ENCODE measurements around the gene LIPN. TPM values are rescaled to one million over a fixed set of nuclear protein-coding genes. Genes with fewer than 3 reads are reported as not detected.

The LIPN gene, protein sequence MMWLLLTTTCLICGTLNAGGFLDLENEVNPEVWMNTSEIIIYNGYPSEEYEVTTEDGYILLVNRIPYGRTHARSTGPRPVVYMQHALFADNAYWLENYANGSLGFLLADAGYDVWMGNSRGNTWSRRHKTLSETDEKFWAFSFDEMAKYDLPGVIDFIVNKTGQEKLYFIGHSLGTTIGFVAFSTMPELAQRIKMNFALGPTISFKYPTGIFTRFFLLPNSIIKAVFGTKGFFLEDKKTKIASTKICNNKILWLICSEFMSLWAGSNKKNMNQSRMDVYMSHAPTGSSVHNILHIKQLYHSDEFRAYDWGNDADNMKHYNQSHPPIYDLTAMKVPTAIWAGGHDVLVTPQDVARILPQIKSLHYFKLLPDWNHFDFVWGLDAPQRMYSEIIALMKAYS
- under 1 TPM in 3 of 9 donors, not detected in 6; 0.11 to 0.46 (median 0.41) TPM for total RNA-seq
- polyA plus RNA-seq = not detected
- long read RNA-seq, donor 1 = 0 reads
- long read RNA-seq, donor 2 = 0 reads
- long read RNA-seq, donor 3 = 0 reads
- long read RNA-seq, donor 4 = 0 reads
- long read RNA-seq, donor 5 = 0 reads
- long read RNA-seq, donor 6 = 0 reads
- long read RNA-seq, donor 7 = 0 reads
- long read RNA-seq, donor 8 = 0 reads
- long read RNA-seq, donor 9 = 0 reads
- long read RNA-seq, donor 10 = 0 reads

DNA sequence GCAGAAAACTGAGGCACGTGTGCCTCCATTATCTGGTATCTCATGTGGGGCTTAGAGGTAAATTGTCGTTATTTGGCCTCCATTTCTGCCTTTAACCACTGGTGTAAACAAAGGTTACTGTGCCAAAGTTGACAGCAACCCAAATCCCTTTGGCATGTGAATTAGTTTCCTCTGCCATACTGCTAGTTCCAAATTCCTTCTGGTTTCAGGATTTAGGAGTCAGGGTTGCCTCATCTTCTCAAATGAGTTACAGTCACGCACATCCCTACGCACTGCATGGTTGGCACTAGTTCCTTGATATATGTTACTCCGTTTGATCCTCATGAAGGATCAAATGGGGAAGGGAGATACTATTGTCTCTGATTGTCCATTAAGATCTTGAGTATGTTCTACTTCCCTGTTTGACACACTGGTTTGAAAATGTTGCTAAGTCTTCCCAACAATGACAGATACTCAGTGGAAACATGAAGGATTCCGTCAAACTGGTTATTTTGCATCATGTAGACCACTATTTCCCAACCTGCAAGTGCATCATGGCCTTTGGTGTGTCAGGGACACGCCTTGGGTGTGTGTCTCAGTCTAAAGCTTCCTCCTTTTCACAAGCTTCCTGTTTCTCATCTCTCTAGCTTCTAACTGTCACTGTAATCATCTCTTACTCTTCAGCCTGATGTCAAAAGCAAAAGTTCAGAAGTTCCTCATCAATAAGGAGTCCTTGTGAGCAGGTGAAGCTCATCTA, at the start of gene LIPN:
Gene LIPN, plus strand, starts transcription at position 655 of the 736 bp plus-strand sequence. CDS start 1,386 bp downstream, outside the sequence.
- no peak within 1 kb of the TSS for H3K4me3 ChIP-seq
- intact Hi-C loops (cut with DNase I) = no loop called here
- H3K9me3 ChIP-seq (replicated peaks in 1 of 3) = no peaks in the 10 kb centered on the region
- no peaks in the 10 kb centered on the region for H3K27me3 ChIP-seq
- no peak within 1 kb of the TSS for H3K27ac ChIP-seq
- TF ChIP-seq, protein P1, sequence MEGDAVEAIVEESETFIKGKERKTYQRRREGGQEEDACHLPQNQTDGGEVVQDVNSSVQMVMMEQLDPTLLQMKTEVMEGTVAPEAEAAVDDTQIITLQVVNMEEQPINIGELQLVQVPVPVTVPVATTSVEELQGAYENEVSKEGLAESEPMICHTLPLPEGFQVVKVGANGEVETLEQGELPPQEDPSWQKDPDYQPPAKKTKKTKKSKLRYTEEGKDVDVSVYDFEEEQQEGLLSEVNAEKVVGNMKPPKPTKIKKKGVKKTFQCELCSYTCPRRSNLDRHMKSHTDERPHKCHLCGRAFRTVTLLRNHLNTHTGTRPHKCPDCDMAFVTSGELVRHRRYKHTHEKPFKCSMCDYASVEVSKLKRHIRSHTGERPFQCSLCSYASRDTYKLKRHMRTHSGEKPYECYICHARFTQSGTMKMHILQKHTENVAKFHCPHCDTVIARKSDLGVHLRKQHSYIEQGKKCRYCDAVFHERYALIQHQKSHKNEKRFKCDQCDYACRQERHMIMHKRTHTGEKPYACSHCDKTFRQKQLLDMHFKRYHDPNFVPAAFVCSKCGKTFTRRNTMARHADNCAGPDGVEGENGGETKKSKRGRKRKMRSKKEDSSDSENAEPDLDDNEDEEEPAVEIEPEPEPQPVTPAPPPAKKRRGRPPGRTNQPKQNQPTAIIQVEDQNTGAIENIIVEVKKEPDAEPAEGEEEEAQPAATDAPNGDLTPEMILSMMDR (IDR thresholded peaks at IDR 0.05) = no peak
- TF ChIP-seq POLR2A (IDR thresholded peaks at IDR 0.05) = no peak
- H3K36me3 ChIP-seq (replicated peaks in 1 of 2) = no peaks in the 10 kb centered on the region
- WGBS, 4 donors = 80 to 90% (median 85%) methylated on average over 7 of the region's 7 CpGs
- DNase-seq = peak in 3 of 7 donors; percentile 32 to 53 (median 33)
- H3K4me1 ChIP-seq (replicated peaks in 1 of 2) = peaks cover 0 to 10% of the 10 kb centered on the region in 2 donors

DNA sequence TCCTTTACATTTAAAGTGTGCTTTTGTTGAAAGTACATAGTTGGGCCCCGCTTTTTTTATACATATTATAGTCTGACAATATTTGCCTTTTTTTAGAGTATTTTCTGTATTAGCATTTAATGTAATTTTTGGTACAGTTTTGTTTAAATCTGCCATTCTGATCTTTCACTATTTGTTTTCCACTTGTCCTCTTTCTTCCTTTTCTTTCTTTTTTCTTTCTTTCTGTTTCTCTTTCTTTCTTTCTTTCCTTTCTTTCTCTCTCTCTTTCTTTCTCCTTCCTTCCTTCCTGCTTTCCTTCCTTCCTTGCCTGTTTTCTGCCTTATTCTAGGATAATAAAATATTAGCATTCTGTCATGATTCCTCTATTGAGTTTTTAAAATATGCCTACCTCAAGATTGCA, 44.3 kb upstream of the LIPN start:
- no peaks in the 10 kb centered on the region for H3K9me3 ChIP-seq (replicated peaks in 1 of 3)
- no peak overlapping the region for H3K4me3 ChIP-seq
- no peak overlapping the region for H3K27ac ChIP-seq
- WGBS, 4 donors = 92 to 99% (median 94%) methylated on average over 1 of the region's 1 CpG
- no peak for DNase-seq
- intact Hi-C loops (cut with DNase I) = no loop called here
- H3K36me3 ChIP-seq (replicated peaks in 1 of 2) = no peaks in the 10 kb centered on the region
- peaks cover 5% of the 10 kb centered on the region for H3K27me3 ChIP-seq
- H3K4me1 ChIP-seq (replicated peaks in 1 of 2) = no peaks in the 10 kb centered on the region
- TF ChIP-seq POLR2A (IDR thresholded peaks at IDR 0.05) = no peak
- TF ChIP-seq, protein P1 (IDR thresholded peaks at IDR 0.05) = no peak

DNA sequence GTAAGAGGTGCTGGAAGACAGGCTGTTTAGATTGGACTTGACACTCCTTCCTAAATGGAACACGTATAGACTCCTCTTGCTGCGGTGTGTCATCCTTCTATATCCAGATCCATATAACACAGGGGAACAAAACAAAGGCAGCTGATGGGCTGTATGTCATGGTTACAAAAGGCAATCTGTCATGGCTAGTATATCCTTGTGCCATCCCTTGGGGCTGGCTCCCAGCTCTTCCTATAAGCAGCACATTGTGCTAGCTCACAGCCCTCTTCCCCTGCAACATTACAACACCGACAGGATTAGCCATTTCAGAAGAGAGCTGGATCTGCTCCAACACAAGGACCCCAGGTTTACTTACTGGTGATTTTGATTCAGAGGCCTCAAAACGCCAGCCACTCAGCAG, 38.4 kb upstream of the LIPN start:
- H3K9me3 ChIP-seq (replicated peaks in 1 of 3) = no peaks in the 10 kb centered on the region
- no peak for DNase-seq
- H3K4me3 ChIP-seq = no peak overlapping the region
- no peak overlapping the region for H3K27ac ChIP-seq
- H3K4me1 ChIP-seq (replicated peaks in 1 of 2) = no peaks in the 10 kb centered on the region
- no peak for TF ChIP-seq POLR2A (IDR thresholded peaks at IDR 0.05)
- TF ChIP-seq, protein P1 (IDR thresholded peaks at IDR 0.05) = no peak
- intact Hi-C loops (cut with DNase I) = no loop called here
- H3K27me3 ChIP-seq = peaks cover 5% of the 10 kb centered on the region
- H3K36me3 ChIP-seq (replicated peaks in 1 of 2) = no peaks in the 10 kb centered on the region
- WGBS, 4 donors = 83 to 98% (median 85%) methylated on average over 4 of the region's 4 CpGs

DNA sequence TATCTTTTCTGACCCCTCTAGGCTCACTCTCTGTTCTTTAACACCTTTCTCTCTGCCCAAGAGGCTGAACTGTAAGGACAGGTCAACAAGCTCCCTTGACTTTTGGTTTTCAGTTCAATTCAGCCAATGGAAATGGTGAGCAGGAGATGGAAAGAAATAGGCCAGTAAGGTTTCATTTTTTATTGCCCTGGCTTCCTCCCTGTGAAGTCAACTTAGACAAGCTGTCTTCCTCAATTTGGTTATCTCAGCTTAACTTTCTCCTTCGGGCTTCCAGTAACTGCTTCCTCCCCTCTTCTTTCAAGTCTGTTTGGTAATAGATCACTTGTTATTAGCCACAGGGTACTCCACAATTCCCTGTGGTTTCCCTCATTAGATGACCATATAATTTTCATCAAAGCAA, 34.0 kb upstream of the LIPN start:
- WGBS, 4 donors = 42 to 52% (median 50%) methylated on average over 1 of the region's 1 CpG
- Histone ChIP-seq H3K27me3 (no peaks in the 10 kb centered on the region), H3K4me1 (replicated peaks in 1 of 2) (no peaks in the 10 kb centered on the region), H3K27ac (no peak overlapping the region), H3K36me3 (replicated peaks in 1 of 2) (no peaks in the 10 kb centered on the region), H3K9me3 (replicated peaks in 1 of 3) (no peaks in the 10 kb centered on the region), H3K4me3 (no peak overlapping the region)
- intact Hi-C loops (cut with DNase I) = no loop called here
- TF ChIP-seq POLR2A (IDR thresholded peaks at IDR 0.05) = no peak
- TF ChIP-seq, protein P1 (IDR thresholded peaks at IDR 0.05) = no peak
- DNase-seq = no peak

Measured in adrenal gland (tissue), 19 donors.